ENCODE results near the gene RTEL1.
"Not testable (repeated sequence)": the region's sequence is repeated elsewhere in the genome, so short reads cannot be mapped to it uniquely, and the experiment has no call there.

The RTEL1 gene

GRCh38 chr20:63650486-63650885 lies 7.6 kb upstream of the RTEL1 start:
- not testable (repeated sequence) for DNase-seq (ENCODE audit: low spot score)

- DNase-seq (ENCODE audit: low spot score), result no peak
Observed at GRCh38 chr20:63651942-63652191, 6.2 kb upstream of the RTEL1 start.

- no peak for DNase-seq (ENCODE audit: low spot score)
Observed at GRCh38 chr20:63652192-63652980, 5.7 kb upstream of the RTEL1 start.

- peak; percentile 94 for DNase-seq (ENCODE audit: low spot score)
Observed at GRCh38 chr20:63653041-63653973, 4.8 kb upstream of the RTEL1 start, which contains the start of gene STMN3. STMN3 (minus strand) TSS chr20:63653424; CDS start chr20:63653345, 79 bp downstream.

- DNase-seq (ENCODE audit: low spot score), result no peak
Observed at GRCh38 chr20:63653974-63654668, 4.0 kb upstream of the RTEL1 start.

GRCh38 chr20:63655249-63655648 lies 2.9 kb upstream of the RTEL1 start:
- DNase-seq (ENCODE audit: low spot score), result no peak

GRCh38 chr20:63656451-63656850 lies 1.7 kb upstream of the RTEL1 start:
- DNase-seq (ENCODE audit: low spot score), result no peak

GRCh38 chr20:63657260-63657936 lies 714 bp upstream of the RTEL1 start:
- DNase-seq (ENCODE audit: low spot score), result no peak

- no peak for DNase-seq (ENCODE audit: low spot score)
Observed at GRCh38 chr20:63658749-63659187, 656 bp downstream of the RTEL1 start.

- DNase-seq (ENCODE audit: low spot score), result no peak
Observed at GRCh38 chr20:63659370-63659769, 1.3 kb downstream of the RTEL1 start.

- not testable (repeated sequence) for DNase-seq (ENCODE audit: low spot score)
Observed at GRCh38 chr20:63660174-63660573, 2.1 kb downstream of the RTEL1 start.

- DNase-seq (ENCODE audit: low spot score), result no peak
Observed at GRCh38 chr20:63660622-63661021, 2.5 kb downstream of the RTEL1 start.

GRCh38 chr20:63661108-63661507 lies 3.0 kb downstream of the RTEL1 start:
- DNase-seq (ENCODE audit: low spot score), result no peak

- DNase-seq (ENCODE audit: low spot score), result no peak
Observed at GRCh38 chr20:63661959-63662812, 4.1 kb downstream of the RTEL1 start.

GRCh38 chr20:63662813-63663189 lies 4.7 kb downstream of the RTEL1 start:
- DNase-seq (ENCODE audit: low spot score), result no peak

- no peak for DNase-seq (ENCODE audit: low spot score)
Observed at GRCh38 chr20:63663332-63664066, 5.4 kb downstream of the RTEL1 start.

GRCh38 chr20:63664143-63664851 lies 6.2 kb downstream of the RTEL1 start:
- DNase-seq (ENCODE audit: low spot score), result no peak

GRCh38 chr20:63664861-63665594 lies 6.9 kb downstream of the RTEL1 start:
- no peak for DNase-seq (ENCODE audit: low spot score)

GRCh38 chr20:63665708-63666107 lies 7.6 kb downstream of the RTEL1 start:
- DNase-seq (ENCODE audit: low spot score), result no peak
